NCI-H82 treated with DMSO at 0.1 percent for 48 hours (cell line): ENCODE data around the gene TSC22D3.
"Not testable (repeated sequence)": the region's sequence is repeated elsewhere in the genome, so short reads cannot be mapped to it uniquely, and the experiment has no call there.

ENCODE experiments used
- DNase-seq: peaks from one replicate; lab custom pipeline; 2025; ENCODE audit not compliant: unreplicated experiment; lab: John Stamatoyannopoulos, UW

TSC22D3 gene

GRCh38 chrX:107775734-107776511 lies at the start of gene TSC22D3:
Gene TSC22D3 (minus strand): TSS chrX:107775787. CDS start chrX:107775419, 368 bp downstream.
- DNase-seq, result peak; percentile 30

- no peak for DNase-seq
These were observed 47.9 kb upstream of the TSC22D3 start for GRCh38 chrX:107823456-107823855.

DNA sequence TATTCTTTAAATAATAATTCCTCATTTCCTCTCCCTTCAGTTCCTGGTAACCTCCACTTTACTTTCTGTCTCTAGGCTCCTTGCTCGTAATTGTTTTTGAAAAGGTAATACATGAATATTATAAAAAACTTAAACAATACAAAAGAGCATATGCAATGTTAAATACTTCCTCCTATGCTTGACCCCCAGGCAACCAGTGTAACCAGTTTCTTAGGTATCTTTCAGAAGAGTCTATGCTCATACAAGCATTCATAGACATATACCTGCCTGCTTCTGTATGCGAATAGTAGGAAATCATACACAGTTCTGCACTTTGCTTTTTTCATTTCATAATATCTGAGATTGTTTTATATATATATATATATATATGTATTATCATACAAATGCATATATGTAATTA lies 47.5 kb upstream of the TSC22D3 start:
- no peak for DNase-seq

DNA sequence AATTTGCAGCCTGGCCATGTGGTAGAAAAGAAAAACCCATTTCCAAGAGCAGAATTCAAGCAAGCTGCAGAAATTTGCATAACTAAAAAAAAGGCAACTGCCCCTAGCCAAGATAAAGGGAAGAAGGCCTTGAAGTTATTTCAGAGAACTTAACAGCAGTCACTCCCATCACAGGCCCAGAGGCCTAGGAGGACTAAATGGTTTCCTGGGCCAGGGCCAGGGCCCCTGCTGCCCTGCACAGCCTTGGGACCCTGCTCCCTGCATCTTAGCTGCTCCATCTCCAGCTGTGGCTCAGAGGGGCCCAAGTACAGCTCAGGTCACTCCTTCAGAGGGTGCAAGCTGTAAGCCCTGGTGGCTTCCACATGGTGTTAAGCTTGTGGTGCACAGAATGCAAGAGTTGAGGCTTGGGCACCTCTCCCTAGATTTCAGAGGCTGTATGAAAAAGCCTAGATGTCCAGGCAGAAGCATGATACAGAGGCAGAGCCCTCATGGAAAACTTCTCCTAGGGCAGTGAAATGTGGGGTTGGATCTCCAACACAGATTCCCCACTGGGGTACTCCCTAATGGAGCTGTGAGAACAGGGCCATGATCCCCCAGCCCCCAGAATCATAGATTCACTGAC lies 43.4 kb upstream of the TSC22D3 start:
- DNase-seq, result no peak

GRCh38 chrX:107810053-107810452 lies 34.5 kb upstream of the TSC22D3 start:
- DNase-seq, result not testable (repeated sequence)

GRCh38 chrX:107805179-107805578 lies 29.6 kb upstream of the TSC22D3 start:
- DNase-seq, result no peak

GRCh38 chrX:107804427-107804826 lies 28.8 kb upstream of the TSC22D3 start:
- no peak for DNase-seq

GRCh38 chrX:107787827-107788226 lies 12.2 kb upstream of the TSC22D3 start:
- no peak for DNase-seq

GRCh38 chrX:107780525-107780924 lies 4.9 kb upstream of the TSC22D3 start:
- no peak for DNase-seq

DNA sequence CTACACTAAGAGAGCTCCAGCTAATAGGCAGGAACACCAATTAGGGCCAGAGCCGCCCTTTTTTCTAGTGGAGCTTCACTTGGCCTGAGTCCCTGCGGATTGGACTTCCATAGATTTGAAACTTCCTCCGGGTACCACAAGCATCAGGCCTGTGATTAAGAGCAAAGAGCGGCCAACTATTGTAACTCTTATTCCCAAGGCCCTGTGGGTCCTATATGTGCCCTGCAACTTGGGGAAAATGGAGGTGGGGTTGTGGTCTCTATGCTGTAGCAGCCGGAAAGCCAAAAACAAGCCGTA lies 1.9 kb upstream of the TSC22D3 start, which contains the start of gene NCBP2L:
Gene NCBP2L, plus strand, starts transcription at position 198 of the 297 bp plus-strand sequence. CDS start 16,488 bp downstream, outside the sequence.
- DNase-seq, result no peak

GRCh38 chrX:107776649-107777535 lies 1.3 kb upstream of the TSC22D3 start:
- DNase-seq, result peak; percentile 71

DNA sequence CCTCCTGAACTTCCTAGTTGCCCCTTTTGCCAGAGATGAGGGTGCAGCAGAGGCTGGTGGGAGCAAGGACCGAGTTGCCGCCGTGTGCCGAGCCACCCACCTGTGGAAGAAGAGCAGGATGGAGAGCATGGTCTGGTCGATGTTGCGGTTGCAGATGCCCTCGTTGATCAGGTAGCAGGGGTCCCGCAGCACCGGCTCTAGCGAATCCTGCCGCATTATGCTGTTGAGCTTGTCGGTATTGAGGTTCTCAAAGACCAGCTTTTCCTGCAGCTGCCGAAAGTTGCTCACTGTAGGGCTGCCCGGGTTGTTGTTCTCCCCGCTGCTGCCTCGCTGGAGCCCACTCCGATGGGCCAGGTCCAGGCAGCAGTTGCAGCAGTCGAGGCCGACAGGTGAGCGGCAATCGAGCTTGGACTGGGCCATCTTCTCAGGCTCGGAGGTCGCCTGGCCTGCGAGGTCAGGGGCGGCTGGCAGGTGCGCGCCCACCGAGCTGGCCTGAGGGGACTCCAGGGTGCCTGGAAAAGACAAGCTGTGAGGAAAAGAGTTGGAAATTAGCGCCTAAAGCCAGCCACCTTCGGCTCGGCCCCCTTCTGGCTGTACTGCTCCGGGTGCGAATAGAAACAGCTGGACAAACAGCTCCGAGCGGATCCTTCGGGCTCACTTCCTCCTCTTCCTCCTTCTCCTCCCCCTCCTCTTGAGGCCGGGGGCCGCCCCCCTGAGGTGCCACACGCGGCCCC lies 420 bp downstream of the TSC22D3 start:
- no peak for DNase-seq

- no peak for DNase-seq
These were observed 1.6 kb downstream of the TSC22D3 start for GRCh38 chrX:107773906-107774435.

GRCh38 chrX:107773206-107773605 lies 2.4 kb downstream of the TSC22D3 start:
- no peak for DNase-seq

GRCh38 chrX:107769581-107770317 lies 5.8 kb downstream of the TSC22D3 start:
- no peak for DNase-seq

- no peak for DNase-seq
These were observed 7.5 kb downstream of the TSC22D3 start for GRCh38 chrX:107768051-107768450.

DNA sequence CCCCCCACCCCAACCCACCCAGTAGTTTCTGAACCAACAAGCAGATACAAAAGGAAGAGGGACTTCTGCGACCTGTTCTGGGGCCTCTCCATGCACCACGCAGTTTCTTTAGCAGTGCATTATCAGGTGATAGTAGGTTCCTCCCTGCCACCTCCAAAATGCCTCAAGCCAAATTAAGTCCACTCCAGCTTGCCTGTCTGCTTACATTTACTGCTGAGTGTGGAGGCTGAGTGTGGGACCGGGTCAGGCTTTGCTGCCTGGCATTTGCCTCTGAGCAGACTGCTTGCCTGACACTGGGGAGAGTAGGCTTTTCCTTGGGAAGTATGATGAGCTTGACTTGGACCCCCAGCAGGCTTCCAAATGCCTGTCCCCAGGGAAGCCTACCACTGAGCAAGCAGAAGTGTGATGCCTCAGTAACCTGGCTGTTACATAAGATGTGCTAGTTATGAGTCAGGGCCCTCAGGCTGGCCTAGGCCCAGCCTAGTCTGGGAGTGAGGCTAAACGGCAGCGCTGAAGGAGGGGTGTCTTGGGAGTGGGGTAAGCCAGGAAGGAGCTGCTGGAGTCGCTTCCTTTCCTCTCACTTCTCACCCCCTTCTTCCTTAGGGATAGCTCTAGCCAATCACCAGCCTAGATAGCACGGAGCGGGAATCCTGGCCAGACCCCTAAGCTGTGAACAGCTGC lies 9.0 kb downstream of the TSC22D3 start:
- no peak for DNase-seq

GRCh38 chrX:107764845-107765608 lies 10.6 kb downstream of the TSC22D3 start:
- no peak for DNase-seq

GRCh38 chrX:107763647-107764046 lies 11.9 kb downstream of the TSC22D3 start:
- no peak for DNase-seq
